Measurements from ENCODE around the gene NKTR.

NKTR gene

DNA sequence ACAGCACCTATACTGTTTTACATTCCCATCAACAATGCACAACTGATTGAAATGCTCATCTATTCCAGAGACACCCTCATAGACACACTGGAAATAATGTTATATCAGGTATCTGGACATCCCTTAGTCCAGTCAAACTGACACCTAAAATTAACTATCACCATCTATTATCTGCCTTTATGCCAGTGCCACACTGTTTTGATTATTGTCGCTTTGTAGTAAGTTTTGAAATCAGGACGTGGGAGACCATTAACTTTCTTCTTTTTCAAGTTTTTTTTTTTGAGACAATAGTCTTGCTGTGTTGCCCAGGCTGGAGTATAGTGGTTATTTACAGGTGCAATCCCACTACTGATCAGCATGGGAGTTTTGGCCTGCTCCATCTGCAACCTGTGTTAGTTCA lies 75.4 kb downstream of the NKTR start:
- DNase-seq (ENCODE audit: insufficient read length, low spot score), result no peak
- no peak for FAIRE-seq

DNA sequence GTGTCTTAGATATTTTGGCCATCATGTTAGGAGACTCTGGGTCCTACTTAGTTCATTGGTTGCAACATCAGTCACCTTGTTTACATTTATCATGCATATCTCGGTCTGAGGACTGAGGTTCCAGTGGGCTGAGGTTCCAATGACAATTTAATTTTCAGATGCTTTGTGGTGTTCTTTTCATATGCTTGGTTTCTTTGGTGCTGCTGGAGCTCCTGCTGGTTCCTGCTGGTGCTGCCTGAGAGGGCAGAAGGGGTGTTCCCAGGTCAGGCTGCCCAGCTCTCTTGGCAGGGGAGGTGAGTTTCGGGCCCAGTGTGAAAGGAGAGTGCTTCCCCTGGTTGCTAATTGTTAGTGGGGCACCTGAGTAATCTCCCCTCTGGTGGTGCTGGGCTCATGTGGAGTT lies 78.0 kb downstream of the NKTR start:
- FAIRE-seq, result no peak
- DNase-seq (ENCODE audit: insufficient read length, low spot score), result no peak

DNA sequence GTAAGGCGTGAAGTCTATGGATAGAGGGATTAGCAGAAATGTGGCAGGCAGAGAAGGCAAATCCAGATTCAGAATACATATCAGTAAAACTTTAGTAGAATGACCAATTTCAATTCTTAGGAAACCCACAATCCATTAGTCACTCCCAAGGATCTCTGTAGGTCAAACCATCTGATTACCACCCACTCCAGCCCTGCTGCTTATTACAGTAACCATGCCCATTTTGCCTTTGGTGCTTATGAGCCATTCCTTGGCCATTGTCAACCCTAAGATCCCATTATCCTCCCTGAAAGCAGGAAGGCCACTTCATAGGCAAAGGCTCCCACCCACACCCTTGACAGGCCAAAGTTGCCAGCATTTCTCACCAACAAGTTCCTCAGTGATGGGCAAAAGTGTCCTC lies 79.8 kb downstream of the NKTR start:
- DNase-seq (ENCODE audit: insufficient read length, low spot score), result no peak
- no peak for FAIRE-seq

- no peak for FAIRE-seq
Observed at GRCh38 chr3:42680806-42681205, 80.3 kb downstream of the NKTR start.

DNA sequence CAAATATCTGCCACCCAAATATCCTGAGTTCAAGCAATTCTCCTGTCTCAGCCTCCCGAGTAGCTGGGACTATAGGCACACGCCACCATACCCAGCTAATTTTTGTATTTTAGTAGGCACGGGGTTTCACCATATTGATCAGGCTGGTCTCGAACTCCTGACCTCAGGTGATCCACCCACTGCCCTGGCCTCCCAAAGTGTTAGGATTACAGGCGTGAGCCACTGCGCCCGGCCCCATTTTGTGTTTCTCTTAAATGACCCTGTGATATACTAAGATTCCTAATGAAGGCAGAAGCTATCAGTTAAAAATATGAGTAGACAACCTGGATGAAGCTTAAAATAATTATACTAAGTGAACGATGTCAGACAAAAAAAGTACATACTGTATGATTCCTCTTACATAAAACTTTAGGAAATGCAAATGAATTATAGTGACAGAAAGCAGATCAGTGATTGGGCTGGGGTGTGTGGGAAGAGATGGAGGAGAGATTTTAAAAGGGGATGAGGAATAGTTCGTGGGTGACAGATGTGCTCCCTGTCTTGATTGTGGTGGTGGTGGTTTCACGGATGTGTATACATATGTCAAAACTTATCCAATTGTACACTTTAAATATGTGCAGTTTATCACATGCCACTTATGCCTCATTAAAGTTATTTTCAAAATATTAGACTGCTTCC lies 81.0 kb downstream of the NKTR start:
- no peak for FAIRE-seq

More at GRCh38 chr3:42680806-42681205, 80.3 kb downstream of the NKTR start:
- DNase-seq (ENCODE audit: insufficient read length, low spot score), result no peak

GRCh38 chr3:42682301-42683070 lies 82.0 kb downstream of the NKTR start:
- FAIRE-seq (no peak), DNase-seq (ENCODE audit: insufficient read length, low spot score) (no peak)

More for the DNA sequence above, 81.0 kb downstream of the NKTR start:
- no peak for DNase-seq (ENCODE audit: insufficient read length, low spot score)

DNA sequence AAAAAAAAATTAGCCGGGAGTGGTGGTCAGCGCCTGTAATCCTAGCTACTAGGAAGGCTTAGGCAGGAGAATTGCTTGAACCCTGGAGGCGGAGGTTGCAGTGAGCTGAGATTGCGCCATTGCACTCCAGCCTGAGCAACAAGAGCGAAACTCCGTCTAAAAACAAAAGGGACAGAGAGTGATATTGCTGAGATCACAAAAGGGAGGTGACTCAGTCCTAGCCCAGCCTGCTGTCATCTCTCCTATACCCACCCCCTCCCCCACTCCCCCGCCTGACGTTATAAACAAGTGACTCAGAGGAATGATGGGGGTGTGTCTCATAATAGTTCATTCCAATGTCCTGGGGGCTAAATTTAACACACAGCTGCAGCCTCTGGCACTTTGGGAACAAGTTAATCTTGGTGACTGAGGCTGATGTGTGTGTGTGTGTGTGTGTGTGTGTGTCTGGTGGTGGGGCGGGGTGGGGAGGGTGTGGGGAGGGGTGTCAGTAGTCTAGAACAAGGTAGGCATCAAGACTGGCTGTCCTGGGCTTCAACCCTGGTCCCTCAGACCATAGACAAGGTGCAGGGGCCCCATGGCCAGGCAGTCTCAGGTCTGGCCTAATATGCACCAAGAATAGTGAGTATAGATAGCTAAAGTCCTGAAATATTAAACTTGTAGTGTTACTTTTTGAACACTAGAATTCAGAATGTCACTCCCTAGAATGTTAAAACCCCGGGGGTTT lies 83.6 kb downstream of the NKTR start:
- FAIRE-seq (peak; percentile 79), DNase-seq (ENCODE audit: insufficient read length, low spot score) (peak; percentile 90)

DNA sequence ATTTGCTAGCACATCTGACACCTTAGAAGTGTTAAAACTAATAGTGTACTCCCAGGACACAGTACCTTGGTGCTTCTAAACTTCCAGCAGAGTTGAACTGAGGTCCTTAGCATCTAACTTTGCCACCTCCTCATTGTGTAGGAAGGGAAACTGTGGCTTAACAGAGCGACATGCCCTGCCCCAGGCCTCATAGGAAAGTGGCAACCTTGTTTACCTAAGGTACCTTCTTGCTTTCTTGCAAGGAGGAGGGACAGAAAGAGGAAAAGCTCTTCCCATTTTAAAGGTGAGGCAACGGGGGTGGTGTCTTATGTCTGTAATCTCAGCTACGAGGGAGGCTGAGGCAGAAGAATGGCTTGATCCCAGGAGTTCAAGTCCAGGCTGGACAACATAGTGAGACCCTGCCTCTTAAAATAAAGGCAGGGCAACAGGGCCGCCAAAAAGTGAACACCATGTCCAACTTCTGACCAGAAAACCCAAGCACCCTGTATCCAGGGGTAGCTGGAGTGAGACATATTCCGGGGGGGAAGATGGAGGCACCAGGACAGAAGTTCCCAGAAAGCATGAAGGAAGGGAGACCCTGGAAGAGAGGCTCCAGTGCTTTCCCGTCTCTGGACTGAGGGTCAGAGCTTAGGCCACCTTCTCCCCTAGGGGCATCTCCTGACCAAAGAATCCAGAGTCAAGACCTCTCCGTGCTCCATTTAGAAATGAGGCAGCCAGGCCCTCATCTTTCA lies 84.3 kb downstream of the NKTR start:
- FAIRE-seq (no peak), DNase-seq (ENCODE audit: insufficient read length, low spot score) (no peak)

- FAIRE-seq (no peak), DNase-seq (ENCODE audit: insufficient read length, low spot score) (no peak)
Observed at GRCh38 chr3:42685363-42685881, 84.9 kb downstream of the NKTR start, which contains the start of gene KLHL40. TSS of gene KLHL40 (plus strand) at chr3:42685537. CDS start at chr3:42685619, 82 bp downstream.

- FAIRE-seq, result no peak
- DNase-seq (ENCODE audit: insufficient read length, low spot score), result no peak
Observed at GRCh38 chr3:42685891-42686820, 85.7 kb downstream of the NKTR start.

DNA sequence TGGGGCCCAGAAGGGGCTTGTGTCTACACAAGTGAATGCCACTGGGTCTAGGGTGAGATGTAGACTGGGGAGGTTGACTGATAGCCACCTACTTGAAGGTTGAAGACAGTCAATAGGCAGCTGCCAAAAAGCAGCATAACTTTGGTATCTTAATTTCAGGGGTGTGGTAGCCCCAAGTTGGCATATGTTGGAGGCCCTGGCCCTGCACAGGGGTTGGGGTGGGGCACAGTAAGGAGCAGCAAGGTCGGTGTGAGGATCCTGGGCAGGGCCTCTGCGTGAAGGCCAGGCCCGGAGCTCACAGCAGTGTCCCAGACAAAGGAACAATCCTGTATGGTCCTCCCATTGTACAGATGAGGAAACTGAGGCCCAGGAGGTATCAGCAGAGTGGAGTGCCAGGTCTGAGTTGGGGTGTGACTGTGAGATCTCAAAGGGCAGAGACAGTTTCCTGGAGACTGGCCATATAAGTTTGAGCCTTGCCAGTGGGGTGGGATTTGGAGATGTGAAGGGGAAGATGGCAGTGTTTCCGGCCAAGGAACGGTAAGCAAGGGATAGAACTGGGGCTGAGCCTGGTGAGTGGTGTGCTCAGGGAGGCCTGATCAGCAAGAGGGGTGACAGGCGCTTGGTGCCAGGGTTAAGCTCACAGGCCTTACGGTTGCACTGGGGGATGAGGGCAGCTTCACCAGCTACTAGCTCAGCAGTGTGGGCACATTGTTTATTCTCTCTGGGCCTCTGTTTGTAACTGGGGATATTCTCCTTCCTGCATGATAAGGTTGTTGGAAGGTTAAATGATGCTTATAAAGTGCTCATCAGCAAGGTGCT lies 86.6 kb downstream of the NKTR start:
- DNase-seq (ENCODE audit: insufficient read length, low spot score) (no peak), FAIRE-seq (no peak)

DNA sequence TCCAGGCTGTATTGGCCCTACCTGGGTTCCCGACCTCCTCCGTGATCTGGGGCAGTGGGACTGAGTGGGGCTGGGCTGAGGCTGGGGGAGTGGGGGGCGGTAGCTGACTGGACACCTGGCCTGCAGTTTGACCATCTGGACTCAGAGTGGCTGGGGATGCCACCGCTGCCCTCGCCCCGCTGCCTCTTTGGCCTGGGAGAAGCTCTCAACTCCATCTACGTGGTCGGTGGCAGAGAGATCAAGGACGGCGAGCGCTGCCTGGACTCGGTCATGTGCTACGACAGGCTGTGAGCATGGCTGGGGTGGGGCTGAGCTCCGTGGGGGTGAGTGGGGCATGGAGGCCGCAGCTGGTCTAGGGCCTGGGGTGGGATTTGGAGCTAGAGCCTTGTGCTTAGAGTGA lies 87.5 kb downstream of the NKTR start:
- FAIRE-seq (no peak), DNase-seq (ENCODE audit: insufficient read length, low spot score) (no peak)

DNA sequence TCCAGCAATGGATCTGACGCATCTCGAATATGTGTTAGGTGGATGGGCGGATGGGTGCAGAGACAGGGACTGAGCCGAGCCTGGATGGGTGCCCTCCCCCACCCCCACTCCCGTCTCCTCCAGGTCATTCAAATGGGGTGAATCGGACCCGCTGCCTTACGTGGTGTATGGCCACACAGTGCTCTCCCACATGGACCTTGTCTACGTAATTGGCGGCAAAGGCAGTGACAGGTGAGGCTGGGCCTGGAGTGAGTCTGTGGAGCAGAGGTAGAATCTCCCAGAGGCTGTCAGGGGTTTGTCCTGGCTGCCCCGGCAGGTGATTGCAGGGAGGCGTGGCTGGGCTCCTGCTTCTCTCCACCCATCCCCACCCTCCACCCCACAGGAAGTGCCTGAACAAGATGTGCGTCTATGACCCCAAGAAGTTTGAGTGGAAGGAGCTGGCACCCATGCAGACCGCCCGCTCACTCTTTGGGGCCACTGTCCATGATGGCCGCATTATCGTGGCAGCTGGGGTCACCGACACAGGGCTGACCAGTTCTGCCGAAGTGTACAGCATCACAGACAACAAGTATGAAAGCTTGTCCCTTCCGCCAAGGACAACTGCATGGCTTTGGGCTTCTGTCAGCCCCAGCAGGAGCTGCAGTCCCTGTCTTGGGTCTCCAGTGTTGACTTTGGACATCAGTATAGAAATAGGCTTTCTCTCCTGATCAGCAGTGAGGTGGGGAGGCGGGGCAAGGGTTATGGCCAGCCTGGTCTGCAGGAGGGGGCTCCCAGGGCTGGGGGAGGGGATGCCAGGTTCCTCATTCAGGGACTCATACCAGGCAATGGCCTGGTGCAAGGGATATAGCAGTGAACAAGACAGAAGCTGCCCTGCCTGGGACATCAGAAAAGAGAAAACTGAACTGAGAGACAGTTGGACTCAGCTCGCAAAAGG lies 88.3 kb downstream of the NKTR start:
- DNase-seq (ENCODE audit: insufficient read length, low spot score) (no peak), FAIRE-seq (no peak)

GRCh38 chr3:42689421-42690014 lies 89.0 kb downstream of the NKTR start:
- no peak for FAIRE-seq
- no peak for DNase-seq (ENCODE audit: insufficient read length, low spot score)

DNA sequence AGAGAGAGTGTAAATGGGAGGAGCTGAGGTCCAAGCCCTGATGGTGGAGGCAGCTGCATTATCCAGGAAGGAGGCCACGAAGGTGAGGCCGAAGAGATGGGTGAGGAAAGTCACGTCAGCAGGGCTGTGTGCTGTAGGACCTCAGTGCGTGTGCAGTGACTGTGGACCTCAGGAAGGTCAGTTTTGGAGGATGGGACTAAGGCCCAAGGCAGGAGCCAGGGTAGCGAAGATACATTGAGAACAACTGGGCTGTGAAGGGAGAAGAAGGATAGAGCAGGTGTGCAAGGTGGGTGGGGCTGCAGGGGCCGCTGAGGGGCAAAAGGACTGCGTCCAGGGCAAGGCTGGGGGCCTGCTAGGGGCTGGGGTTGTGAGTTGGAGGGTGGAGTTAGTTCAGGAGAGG lies 89.7 kb downstream of the NKTR start:
- FAIRE-seq (no peak), DNase-seq (ENCODE audit: insufficient read length, low spot score) (no peak)

- no peak for FAIRE-seq
- no peak for DNase-seq (ENCODE audit: insufficient read length, low spot score)
Observed at GRCh38 chr3:42690766-42691680, 90.5 kb downstream of the NKTR start.
